K562 treated with DMSO at 1 percent for 48 hours (cell line): ENCODE data around the gene ZFP28. TPM values are rescaled to one million over a fixed set of nuclear protein-coding genes. Genes with fewer than 3 reads are reported as not detected.

ENCODE experiments used
- total RNA-seq: library from RNA; unstranded; fragments of 300-600 nt; gene quantifications from 2 replicates; pipeline ENCODE4 v1.2.3, GENCODE V29; 2022; ENCODE audit warnings: low replicate concordance; ENCODE audit errors: extremely low read depth

Gene ZFP28
- total RNA-seq, result not detected in 2 replicates

GRCh38 chr19:56538761-56539263, at the start of gene ZFP28:
TSS of gene ZFP28 (plus strand) at chr19:56538948. CDS start at chr19:56539019, 71 bp downstream.

DNA sequence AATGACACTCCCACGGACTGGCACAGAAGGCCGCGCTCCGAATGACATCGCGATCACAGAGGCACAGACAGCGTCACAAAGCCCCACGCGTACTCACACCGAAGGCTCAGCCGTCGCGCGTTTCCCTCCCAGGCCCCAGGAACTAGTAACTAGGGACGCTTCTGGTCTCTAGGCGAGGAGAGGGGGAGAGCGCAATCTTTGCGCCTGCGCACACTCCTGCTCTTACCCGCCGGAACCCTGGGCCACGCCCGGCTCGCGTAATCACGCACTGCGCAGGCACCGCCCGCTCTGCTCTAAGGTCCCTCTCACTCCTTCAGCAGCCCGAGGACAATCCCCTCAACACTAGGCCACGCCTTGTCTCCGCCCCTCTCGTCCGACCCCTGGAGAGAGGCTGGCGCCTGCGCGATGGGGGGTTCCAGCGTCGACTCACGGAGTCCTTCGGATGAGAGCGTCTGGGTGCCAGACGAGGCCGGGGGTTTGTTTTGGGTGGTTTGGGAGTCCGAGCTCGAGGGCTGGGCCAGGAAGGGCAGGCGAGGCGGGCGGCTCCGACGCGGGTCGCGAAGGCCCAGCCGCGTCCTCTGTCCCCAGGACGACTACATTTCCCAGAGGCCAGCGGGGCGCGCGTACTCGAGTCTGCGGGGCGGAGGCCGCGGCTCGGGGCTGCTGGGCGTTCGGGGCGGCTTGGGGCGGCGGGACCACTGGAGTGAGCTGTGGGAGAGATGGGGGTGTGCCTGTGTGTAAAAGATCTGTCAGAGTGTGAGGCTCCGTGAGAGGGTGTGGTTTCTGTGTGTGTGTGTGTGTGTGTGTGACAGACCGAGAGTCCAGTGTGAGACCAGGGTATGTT, 31.1 kb upstream of the ZFP28 start, which contains the start of gene ZNF471:
TSS of gene ZNF471 (plus strand) at position 410 of the 844 bp plus-strand sequence. CDS start 3,717 bp downstream, outside the sequence.

DNA sequence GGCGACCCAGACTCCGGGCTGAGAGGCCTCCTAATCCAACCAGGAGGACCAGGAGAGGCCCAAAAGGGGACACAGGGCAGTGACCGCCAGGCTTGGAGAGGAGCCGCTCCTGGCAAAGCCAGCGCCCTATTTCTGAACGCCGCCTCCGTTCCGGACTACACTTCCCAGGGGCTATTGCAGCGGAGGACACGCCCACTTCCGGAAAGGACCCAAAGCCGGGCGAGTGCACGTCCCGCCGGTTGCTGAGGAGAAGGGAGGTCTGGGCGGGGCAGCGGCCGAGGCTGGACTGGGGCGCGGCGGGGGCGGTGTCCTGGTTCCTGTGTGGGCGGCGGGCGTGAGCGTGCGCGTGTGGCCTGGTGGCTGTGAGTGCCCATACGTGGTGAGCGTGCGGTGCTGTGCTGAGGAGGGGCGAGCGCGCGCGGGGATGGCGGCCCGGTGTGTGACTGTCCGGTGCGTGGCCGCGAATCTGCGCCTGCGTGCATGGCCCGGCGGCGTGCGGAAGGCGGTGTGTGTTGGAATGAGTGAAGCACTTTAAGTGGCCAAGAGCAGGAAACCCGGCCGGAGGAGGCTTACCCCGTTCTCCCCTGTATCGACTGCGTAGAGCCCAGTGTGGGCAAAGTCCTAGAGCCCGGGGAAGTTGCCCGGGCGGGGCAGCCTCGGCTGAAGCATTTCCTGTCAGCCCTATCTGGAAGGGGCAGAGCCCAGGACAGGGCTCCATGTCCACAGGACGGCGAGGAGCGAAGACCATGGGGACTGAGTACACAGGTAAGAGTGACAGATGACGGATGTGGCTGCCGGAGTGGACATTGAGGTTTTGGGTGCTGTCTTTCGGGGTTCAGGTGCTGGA, 28.7 kb downstream of the ZFP28 start, which contains the start of gene ZNF470:
TSS of gene ZNF470 (plus strand) at position 195 of the 847 bp plus-strand sequence. CDS start 2,844 bp downstream, outside the sequence.

GRCh38 chr19:56594783-56595547, 56.2 kb downstream of the ZFP28 start, which contains the start of gene ZNF71:
TSS of gene ZNF71 (plus strand) at chr19:56595302. CDS start at chr19:56601559, 6,257 bp downstream.

Other genes with a start within 250 kb of the ZFP28 start
- gene ZSCAN5A, start 224.1 kb upstream of the ZFP28 start, total RNA-seq, result not detected in 2 replicates
- not detected in 2 replicates for gene ZNF582, start 145.4 kb upstream of the ZFP28 start, total RNA-seq
- not detected in 2 replicates for gene ZNF583, start 134.6 kb upstream of the ZFP28 start, total RNA-seq
- gene ZNF667, start 61.6 kb upstream of the ZFP28 start, total RNA-seq, result not detected in 2 replicates
- gene ZNF471, start 31.1 kb upstream of the ZFP28 start, total RNA-seq, result not detected in 2 replicates
- not detected in 2 replicates for gene ZNF470, start 28.5 kb downstream of the ZFP28 start, total RNA-seq
- gene ZNF71, start 56.4 kb downstream of the ZFP28 start, total RNA-seq, result not detected in 2 replicates
- gene SMIM17, start 104.2 kb downstream of the ZFP28 start, total RNA-seq, result not detected in 2 replicates
- gene ZNF835, start 132.8 kb downstream of the ZFP28 start, total RNA-seq, result not detected in 2 replicates